HL-60/S4 treated with retinoic acid at 250 ng/mL for 4 days and 3 days (cell line): ENCODE results near the gene RBM20.

Source experiments
- in situ Hi-C: fragments of 300-500 bp; cut with MboI; formaldehyde crosslinking; loops from 2 replicates; pipeline ENCODE4 v1.7.0; 2022; ENCODE audit warnings: low sequenced_read_pairs

Gene RBM20

GRCh38 chr10:110730345-110731050 is 86.4 kb downstream of the RBM20 start:
- in situ Hi-C loops = no loop called here

DNA sequence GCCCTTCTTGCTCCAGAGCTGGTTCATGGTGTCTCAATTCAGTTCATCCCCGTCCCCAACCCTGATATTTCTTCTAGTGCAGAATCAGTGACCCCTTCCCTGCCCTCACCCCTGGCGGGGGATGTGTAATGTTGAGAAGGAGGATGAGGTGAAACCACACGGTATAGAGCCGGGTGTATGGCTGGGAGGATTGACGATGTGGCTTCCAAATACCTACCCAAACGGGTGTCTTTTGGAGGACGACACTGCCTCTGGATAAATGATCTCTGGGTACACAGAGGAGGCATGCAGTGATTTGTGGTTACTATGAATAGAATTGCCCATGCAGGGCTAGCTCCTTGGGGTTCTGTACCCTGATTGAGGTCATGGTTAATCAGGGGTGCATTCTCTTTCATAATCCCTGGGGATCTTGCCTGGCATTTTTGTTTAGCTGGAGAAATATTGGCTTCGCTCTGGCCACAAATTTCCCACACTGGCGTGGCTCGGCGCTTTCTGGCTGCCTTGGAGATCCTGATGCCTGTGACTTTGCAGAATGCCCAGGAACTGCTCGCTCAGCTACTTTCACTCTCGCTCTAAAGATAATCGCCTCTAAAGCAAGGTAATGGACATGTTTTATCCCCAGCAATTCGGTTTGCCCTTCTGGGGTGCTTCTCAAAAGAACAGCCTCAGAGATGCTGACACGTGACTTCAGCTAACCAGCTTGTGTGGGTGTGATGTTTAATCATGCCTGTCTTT is 89.2 kb downstream of the RBM20 start:
- in situ Hi-C loops = no loop called here

GRCh38 chr10:110735620-110736027 is 91.5 kb downstream of the RBM20 start:
- in situ Hi-C loops = no loop called here

GRCh38 chr10:110737886-110738634 is 93.9 kb downstream of the RBM20 start:
- in situ Hi-C loops = no loop called here

DNA sequence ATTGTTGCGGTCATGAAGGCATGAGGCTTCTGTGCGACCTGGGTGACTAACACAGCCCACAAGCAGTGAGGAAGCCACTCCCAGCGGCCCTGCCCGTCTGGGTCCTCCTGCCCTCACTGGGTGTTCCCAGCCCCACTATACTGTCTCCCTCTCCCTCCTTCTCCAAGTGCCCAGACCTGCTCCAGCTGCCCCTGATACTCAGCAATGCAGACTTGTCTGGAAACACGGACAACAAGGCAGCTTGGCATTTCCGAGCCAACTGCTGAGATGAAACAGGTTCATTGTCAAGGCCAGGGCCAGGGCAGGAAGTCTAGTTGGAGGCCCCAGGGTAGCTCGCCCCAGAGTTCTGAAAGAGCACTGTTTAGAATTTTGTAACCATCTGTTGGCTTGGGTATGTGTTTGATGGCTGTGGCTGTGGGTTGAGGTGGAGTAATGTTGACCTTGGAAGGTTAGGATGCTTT is 95.7 kb downstream of the RBM20 start:
- in situ Hi-C loops = no loop called here

DNA sequence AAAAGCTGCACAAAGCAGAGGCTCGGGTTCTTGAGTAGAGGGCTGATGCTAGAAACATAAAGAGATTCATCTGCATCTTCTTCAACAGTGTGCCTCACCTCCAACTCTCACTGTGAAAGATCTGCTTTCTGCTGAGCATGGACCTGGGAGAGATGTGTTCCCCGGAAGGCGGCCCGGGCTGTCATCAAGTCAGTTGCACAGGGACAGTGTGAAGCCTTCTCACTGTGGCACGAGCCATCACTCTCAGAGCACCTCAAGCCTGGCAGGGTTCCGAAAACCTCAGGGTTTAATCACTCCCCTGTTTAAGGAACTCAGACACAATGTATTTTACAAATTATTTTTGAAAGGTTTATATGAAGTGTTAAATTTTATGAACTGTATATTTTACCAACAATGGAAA is 98.7 kb downstream of the RBM20 start:
- in situ Hi-C loops = no loop called here

- in situ Hi-C loops = no loop called here
Observed at GRCh38 chr10:110744782-110745181, 100.6 kb downstream of the RBM20 start.

GRCh38 chr10:110746254-110746826 is 102.2 kb downstream of the RBM20 start:
- in situ Hi-C loops = no loop called here

DNA sequence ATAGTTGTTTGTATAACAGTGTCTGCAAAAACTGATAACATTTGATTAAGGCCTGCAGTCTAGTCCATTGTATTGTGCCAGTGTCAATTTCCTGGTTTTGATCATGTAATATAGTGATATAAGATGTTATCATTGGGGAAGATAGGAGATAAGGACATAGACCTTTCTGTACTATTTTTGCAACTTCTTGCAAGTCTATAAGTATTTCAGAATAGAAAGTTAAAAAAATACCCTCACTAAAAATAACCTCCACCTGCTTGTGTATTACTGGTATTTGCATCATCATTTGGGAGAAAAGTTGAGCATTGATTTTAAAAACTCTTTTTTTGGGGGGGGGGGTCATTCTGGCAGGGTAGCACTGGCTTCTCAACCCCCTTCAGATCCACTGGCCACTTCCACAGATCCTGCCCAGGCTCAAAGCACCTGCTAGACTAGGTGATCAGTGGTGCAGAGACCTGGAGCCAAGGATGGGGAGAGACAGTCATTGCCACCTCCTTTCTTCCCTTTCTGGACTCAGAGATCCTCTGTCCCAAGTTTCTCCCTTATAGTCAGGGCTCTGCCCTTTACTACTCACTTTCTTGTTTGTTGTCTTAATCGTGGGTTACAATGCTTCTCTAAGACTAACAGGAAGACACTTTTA is 103.0 kb downstream of the RBM20 start:
- in situ Hi-C loops = no loop called here

GRCh38 chr10:110747609-110748464 is 103.7 kb downstream of the RBM20 start:
- in situ Hi-C loops = no loop called here

GRCh38 chr10:110748970-110749369 is 104.8 kb downstream of the RBM20 start:
- in situ Hi-C loops = no loop called here

- in situ Hi-C loops = loop anchor here (10.0 kb wide), 1 partner anchor 124 kb away; the partner anchor contains the start of gene PDCD4
Observed at GRCh38 chr10:110750931-110751330, 106.8 kb downstream of the RBM20 start.

DNA sequence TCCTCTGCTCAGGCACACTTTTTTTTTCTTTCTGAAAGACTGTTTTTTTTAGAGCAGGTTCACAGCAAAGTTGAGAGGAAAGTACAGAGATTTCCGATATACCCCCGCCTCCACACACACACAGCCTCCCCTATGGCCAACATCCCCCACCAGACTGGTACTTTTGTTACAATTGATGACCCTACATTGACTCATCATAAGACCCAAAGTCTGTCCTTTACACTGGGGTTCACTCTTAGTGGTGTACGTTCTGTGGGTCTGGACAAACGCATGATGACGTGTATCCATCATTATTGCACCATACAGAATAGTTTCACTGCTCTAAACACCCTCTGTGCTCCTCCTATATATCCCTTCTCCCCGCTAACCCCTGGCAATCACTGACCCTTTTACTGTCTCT is 107.7 kb downstream of the RBM20 start:
- in situ Hi-C loops = loop anchor here (10.0 kb wide), 1 partner anchor 123 kb away; the partner anchor contains the start of gene PDCD4

GRCh38 chr10:110753462-110753861 is 109.3 kb downstream of the RBM20 start:
- in situ Hi-C loops = loop anchor here (10.0 kb wide), 1 partner anchor 121 kb away; the partner anchor contains the start of gene PDCD4

DNA sequence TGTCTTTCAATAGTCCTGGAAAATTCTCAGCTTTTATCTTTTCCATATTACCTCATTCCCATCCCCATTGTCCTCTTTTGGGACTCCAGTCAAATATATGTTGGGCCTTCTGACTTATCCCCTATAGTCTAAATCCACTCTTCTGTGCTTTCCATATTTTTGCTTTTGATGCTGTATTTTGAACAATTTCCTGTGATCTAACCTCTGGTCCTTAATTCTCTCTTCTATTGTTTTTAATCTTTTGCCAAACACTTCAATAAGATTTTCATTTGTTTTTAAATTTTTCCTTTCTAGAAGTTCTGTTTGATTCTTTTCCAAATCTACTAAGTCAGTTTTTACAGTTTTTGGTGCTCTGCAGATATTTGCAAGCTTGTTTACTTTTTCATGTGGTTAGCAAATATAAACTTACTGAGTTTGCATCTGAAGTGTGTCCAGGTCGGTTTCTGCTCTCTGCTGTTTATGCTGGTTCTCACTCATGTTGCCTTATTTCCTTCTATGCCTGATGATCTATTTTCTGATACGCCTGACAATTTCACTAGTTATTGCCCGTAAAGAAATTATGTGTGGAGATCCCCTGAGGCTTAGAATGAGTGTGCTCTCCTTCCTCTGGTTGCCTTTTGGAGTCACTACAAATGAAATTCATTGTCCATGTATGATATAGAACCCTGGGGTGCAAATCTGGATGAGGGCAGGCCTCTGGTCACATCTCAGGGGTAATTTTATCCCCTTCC is 110.4 kb downstream of the RBM20 start:
- in situ Hi-C loops = loop anchor here (10.0 kb wide), 1 partner anchor 120 kb away; the partner anchor contains the start of gene PDCD4

GRCh38 chr10:110755781-110756180 is 111.6 kb downstream of the RBM20 start:
- in situ Hi-C loops = loop anchor here (10.0 kb wide), 1 partner anchor 119 kb away; the partner anchor contains the start of gene PDCD4

- in situ Hi-C loops = loop anchor here (10.0 kb wide), 1 partner anchor 118 kb away; the partner anchor contains the start of gene PDCD4
Observed at GRCh38 chr10:110756876-110757275, 112.7 kb downstream of the RBM20 start.

DNA sequence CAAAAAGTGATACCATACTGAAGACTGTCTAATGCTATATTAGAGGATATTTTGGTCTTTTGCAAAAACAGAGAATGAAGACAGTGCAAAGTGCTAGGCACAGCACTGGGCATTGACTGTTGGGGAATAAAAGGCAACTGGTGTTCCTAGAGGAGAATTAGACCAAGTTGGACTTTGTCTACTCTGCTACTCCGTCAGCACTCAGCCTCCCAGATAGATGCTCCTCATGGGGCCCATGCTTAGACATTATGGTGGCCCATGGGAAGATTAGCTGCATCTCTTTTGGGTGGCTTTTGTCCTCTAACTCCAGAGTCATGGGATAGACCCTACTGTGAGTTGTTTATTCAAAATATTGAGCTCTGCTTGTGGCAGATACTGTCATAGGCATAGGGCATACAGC is 113.5 kb downstream of the RBM20 start:
- in situ Hi-C loops = loop anchor here (10.0 kb wide), 1 partner anchor 117 kb away; the partner anchor contains the start of gene PDCD4
